DMS153 treated with DMSO at 0.1 percent for 48 hours (cell line): ENCODE results near the gene SLC5A1.
A peak's percentile ranks its signal among the peaks of the same experiment; 100 is the strongest.

ENCODE experiments used
- DNase-seq: peaks from one replicate; lab custom pipeline; 2025; ENCODE audit not compliant: unreplicated experiment; lab: John Stamatoyannopoulos, UW

SLC5A1 gene

DNA sequence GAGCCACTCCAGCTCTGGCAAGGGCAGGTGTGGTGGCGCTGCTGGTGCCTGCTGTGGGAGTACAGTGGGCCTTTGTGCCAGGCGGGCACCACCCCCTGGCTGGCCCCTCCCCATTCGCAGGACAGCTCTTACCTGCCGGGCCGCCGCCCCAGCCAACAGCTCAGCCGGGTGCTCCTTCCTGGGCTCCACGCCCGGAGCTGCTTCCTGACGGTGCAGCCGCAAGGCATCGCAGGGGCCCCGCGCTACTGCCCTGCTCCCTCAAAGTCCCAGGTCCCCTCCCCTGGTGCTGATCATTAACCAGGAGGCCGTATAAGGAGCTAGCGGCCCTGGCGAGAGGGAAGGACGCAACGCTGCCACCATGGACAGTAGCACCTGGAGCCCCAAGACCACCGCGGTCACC is at the start of gene SLC5A1:
Gene SLC5A1, plus strand, starts transcription at position 338 of the 400 bp plus-strand sequence. Its CDS starts 21 bp downstream, at position 359.
- peak; percentile 63 for DNase-seq

DNA sequence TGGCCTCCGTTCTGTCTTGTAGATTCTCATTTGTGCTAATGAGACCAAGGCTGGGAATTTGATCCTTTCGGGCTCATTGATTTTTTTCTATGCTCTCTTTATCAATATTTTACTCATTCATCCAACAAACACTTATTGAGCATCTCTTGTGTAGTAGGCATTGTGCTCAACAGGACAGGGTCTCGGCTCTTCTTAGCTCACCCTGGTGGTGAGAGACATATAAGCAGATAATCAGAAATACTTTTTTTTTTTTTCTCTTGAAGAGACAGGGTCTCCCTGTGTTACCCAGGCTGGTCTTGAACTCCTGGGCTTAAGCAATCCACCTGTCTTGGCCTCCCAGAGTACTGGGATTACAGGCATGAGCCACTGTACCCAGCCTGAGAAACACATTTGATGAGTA is 48.0 kb upstream of the SLC5A1 start:
- no peak for DNase-seq

DNA sequence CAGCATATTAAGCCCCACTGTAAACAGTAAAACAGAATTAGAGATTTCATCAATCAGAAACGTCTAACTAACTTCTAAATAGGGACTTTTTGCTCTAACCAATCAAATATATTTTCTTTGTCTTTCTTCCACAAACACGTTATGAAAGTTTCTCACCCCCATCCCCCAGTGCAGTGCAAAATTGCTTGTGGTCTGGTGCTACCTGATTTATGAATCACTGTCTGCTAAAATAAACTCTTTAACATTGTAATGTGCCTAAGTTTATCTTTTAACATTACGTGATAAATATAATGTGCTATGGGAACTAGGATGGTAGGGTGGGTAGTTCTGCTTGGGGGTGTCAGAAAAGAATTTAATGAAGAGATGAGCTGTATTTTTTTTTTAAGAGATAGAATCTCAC is 47.3 kb upstream of the SLC5A1 start:
- DNase-seq, result no peak

DNA sequence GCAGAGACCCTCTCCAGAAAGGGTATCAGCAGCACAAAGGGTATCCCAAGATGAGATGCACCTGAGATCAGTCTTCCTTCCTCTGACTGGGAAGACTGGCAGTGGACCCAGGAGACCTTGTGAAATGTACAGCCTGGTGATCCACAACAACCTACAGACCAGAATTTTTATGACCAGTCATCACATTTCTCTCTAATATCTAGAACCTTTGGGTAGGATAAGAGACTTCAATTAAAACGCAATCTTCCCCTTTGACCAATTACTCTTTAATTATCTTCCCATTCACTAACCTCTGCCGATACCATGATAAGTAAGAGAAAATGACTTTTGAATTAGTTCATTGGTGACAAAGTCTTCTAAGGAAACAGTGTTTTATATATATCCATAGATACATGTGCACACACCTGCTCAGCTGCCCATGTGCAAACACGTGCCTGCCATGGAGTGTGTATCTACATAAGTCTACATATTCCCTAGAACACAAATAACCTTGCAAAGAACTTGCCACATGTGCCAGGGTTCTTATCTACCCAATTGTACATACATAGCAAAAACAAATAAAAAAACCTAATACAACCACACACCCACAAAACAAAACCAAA is 44.2 kb upstream of the SLC5A1 start:
- DNase-seq, result no peak

DNA sequence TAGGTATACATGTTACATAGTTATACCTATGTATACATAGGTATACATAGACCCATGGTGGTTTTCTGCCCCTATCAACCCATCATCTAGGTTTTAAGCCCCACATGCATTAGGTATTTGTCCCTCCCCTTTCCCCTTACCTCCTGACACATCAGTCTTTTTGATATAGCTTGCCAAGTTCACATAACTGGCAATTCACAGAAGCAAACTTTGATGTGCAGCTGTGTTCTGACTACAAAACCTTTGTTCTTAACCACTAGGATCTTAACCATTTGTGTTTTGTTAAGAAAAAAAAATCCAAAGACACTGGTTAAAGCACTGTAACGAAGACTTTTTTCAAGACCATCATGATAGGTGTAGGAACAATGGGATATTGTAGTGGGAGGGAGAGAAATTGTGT is 42.9 kb upstream of the SLC5A1 start:
- DNase-seq, result no peak

DNA sequence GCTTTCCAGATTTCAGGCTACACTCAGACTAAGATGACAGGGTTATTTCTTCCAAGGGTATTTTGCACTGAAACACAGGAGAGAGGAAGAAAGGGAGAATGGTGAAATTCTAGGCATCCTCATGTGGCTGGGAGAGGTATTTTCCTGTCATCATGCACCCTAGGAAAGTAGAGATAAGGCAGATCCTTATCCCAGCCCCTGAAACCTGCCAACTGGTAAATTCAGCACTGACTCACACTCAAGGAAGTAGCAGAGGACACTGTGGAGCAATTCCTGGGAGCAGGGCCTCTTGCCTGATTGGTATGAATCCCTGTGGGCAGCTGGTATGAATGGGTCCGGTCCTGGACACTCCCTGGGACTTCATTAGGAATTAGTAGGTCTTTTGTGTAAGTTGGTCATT is 37.6 kb upstream of the SLC5A1 start:
- DNase-seq, result no peak

DNA sequence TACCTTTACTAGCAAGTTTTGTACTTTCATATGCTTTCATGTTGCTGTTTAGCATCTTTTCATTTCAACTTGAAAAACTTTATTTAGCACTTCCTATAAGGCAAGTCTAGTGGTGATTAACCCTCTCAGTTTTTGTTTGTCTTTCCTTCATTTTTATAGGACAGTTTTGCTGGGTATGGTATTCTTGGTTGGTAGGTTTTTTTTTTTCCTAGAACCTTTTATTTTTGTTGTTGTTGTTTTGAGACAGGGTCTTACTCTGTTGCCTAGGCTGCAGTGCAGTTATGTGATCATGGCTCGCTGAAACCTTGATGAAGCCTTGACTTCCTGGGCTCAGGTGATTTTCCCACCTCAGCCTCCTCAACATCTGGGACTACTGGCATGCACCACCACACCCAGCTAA is 29.9 kb upstream of the SLC5A1 start:
- DNase-seq, result no peak

DNA sequence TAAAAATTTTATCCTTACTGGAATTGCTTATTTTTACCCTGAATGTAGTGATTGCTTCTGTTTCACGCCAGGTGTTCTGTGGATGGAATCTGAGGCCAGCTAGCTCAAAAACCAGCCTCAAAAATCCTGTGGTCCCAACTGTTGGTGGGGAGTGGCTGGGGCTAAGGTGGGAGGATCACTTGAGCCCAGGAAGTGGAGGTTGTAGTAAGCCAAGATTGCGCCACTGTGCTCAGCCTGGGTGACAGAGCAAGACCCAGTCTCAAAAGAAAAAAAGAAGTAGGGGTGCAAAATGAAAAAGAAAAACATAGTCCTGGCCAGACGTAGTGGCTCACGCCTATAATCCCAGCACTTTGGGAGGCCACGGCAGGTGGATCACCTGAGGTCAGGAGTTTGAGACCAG is 27.0 kb upstream of the SLC5A1 start:
- DNase-seq, result no peak

DNA sequence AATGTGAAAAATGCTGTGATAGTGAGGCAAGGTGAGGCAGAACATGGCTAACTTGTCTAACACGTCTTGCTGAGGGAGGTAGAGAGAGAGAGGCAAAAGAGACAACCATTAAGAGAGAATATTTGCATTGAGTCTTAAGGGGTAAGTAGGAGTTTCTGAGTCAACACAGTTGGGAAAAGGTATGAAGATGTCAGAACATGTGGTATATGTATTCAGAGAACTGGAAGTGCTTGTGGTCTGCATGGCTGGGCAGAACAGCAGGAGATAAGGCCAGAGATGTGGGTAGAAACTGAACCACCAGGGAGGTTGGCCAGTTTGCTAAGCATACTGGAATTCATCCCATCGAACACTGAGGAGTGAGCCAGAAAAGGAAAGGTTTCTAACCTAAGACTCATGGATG is 25.0 kb upstream of the SLC5A1 start:
- DNase-seq, result no peak

DNA sequence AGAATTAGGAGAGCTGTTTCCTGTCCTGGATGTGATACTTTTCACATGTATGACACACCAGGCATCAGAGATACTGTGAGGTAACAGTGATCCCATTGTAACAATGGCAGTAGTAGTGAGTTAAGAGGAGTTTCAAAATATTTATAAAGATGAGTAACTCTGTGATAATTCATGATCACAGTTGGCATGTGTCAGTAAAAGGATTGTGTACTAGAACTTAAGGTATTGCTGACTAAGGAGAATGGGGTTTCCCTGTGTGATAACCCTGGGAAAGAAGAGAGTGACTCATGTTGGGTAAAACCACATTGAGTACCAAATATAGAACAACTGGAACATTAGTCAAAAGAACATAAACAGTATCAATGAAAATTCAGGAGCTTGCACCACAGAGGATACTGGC is 22.9 kb upstream of the SLC5A1 start:
- no peak for DNase-seq

DNA sequence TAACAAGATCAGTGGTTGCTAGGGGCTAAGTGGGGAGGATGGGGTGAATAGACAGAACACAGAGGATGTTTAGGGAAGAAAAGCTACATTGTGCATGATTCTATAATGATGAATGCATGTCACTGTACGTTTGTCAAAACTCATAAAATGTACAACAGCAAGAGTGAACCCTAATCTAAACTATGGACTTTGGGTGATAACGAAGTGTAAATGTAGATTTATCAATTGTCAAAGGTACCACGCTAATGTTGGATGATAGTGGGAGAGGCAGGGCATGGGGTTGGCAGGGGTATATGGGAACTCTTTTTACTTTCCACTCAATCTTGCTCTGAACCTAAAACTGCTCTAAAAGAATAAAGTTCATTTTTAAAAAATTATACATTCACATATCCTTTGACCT is 21.3 kb upstream of the SLC5A1 start:
- DNase-seq, result no peak

DNA sequence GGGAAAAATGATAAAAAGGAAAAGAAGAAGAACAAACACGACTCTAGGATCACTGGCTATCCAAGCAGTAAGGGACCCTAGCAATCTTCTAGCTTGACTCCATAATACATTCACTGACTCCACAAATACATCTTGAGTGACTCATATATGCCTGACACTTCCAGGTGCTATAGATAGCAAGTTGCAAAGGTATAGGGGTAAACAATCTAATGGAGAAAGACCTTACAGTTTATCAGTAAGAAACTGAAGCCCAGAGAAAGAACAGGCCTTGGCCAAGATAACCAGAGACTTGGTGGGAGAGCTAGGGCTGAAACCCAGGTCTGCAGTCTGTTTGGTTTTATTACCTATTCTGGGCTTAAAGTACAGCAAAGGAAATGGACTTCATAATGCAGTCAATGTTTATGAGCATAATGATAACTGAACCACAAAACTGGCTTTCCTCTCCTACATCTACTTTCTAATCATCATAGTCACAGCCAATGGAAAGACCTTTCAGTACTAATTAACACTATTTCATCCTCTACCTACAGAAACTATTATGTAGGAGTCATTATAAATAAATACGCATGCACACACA is 19.7 kb upstream of the SLC5A1 start:
- DNase-seq, result no peak

DNA sequence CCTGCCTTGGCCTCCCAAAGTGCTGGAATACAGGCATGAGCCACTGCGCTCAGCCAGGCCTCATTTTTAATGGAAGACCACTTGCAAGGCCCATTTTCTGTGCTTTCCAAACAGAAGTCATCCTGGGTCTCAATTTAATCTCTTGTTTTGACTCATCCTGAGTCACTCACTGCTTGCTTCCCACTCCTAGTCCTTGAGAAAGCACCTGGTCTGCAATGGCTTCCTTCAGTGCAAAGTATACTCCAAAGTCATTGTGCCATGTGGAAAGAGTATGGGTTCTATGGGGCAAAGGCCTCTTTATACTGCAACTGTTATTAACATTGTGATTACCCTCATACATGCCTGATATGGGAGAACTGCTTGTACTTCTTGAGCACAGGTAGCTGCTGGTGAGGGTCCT is 18.3 kb upstream of the SLC5A1 start:
- no peak for DNase-seq

DNA sequence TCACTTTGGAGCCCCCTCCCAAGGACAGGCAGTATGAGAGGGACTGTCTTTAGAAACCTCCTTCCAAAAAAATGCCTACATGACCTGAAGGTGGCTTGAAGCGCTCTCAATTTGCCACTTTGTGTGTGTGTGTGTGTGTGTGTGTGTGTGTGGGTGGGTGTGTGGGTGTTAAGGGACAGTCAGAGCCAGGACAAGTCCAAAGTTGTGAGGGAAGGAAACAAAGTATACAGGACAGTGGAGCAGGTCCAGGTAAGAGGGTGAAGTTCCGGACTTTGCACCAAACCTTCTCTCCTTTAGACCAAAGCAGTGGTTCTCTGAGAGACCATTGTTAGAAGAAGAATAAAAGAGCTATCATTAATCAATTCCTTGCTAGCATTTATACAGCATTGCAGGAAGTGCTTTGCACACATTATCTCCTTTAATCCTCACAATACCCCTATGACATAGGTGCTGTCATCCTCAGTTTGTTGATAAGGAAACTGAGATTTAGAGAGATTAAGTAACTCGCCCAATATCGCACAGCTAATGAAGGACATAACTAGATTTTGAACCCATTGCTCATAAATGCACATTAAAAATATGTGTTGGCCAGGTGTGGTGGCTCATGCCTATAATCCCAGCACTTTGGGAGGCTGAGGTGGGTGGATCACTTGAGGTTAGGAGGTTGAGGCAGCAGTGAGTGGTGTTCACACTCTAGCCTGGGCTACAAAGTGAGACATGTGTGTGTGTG is 12.4 kb upstream of the SLC5A1 start:
- DNase-seq, result no peak

DNA sequence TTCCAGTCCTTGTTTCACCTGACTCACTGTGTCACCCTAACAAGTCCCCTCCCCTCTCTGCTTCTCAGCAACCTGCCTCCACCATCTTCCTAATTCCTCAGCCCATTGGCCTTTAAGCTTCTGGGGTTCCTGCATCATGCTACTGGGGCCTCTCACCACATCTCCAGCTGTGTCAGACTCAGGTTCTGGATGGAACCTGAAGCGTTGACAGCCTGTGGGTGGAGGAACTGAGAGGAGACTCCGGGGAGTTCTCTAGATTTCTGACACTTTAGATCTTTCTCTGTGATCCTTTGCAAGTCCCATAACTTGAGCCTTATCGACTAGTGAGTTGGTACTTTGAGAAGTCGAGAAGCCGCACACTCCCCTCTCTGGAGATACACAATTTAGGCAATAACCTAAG is 11.6 kb upstream of the SLC5A1 start:
- no peak for DNase-seq

DNA sequence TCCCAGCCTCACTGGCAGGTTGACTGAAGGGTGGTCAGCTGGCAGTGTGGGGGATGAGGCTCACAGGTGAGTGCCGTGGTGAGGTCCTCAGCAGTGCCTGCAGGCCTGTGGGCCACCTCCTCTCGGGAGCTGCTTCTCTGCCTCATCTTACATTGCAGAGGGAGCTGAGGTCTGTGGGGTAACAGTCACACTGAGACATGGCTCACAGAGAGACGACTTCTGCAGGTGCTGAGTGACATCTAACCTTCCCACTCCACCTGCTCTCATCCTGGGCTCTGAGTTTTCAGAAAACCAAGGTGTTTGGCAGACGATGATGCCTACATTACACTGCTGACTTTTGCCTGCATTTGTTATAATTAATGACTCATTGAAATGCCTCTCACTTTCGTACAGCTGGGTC is 8.8 kb upstream of the SLC5A1 start:
- DNase-seq, result no peak

DNA sequence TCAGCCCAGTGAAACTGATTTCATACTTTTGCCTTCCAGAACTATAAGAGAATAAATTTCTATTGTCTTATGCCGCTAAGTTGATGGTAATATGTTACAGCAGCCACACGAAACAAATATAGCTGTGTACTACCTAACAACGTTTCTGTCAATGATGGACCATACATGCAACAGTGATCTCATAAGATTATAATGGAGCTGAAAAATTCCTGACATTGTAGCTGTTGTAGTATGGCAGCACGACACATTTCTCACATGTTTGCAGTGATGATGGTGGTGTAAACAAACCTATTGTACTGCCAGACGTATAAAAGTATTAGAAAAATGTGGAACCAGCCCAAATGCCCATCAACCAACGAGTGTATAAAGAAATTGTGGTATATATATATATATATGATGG is 5.8 kb upstream of the SLC5A1 start:
- DNase-seq, result no peak

DNA sequence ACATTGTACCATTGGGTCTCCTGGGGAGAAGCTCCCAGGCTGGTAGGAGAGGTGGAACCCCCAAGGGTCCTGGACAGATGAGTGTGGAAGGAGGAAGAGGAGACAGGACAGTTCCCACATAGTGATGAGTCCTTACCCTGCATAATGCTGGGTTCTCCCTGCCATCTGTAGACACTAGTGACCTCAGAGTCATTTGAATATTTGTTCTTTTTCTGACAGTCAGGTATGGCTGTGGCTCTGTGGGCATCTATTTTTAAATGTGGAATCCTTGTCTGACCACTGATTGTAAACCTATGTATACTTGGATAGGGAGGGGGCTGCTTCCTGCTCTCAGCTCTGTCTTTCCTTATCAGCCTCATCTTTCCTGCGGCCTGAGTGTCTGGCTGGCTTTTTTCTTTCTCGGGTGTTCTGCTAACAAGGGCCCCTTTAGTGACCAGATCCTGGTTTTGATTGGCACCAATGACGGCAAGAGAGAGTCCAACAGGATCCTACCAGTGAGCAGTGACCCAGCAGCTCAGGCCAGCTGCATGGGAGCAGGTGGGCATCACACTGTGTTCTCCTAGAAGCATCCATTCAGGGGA is 2.6 kb upstream of the SLC5A1 start:
- DNase-seq, result no peak

DNA sequence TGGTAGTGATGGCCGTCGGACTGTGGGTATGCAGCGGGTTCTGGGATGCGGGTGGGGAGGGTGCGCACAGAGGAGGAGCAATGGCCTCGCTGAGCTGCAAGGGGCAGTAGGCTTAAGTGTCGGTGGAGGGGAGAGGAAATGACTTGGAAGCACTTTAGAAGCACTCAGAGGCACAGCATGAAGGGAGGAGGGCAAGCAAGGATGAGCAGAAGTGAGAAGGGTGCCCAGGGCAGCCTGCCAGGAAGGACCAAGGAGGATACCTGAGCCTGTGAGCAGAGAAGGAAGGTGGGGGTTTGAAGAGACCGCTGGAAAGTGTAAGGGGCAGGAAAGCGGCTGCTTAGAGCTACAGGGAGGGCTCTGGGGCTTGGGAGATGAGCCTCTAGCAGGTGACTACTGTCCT is 330 bp downstream of the SLC5A1 start:
- DNase-seq, result no peak

DNA sequence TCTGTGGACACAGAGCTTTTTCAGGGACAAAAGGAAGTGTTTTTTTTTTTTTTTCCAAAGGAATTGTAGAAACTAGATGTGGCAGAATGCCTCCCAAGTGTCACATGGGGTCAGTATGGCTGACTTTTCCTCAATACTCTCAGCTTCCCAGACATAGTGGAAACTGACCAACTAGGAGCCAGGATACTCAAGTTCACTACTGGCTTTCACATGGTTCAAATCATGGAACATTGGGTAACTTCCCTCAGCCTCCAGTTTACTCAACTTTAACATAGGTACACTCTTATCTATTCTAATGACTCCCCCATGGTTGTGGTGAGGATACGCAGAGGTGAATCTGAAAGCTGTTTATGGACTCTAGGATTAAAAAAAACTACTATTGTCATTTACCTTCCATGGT is 1.4 kb downstream of the SLC5A1 start:
- DNase-seq, result no peak

DNA sequence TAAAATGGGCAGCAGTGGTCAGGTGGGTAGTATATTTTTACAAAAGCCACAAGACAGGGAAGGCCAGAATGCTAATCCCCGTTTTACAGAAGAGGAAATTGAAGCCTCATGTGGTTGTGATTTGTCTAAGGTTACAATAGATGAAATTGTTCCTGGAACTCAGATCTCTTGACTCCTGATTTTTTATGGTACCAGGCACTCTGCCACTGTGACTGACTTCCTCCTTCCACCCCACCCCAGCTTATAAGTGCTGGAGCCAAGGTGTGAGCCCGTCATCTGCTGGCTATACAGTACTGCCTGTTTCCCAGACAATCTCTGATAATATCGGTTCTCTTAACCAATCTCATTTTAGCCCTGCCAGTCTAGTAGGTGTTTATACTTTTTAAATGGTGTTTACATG is 1.9 kb downstream of the SLC5A1 start:
- DNase-seq, result peak; percentile 77

DNA sequence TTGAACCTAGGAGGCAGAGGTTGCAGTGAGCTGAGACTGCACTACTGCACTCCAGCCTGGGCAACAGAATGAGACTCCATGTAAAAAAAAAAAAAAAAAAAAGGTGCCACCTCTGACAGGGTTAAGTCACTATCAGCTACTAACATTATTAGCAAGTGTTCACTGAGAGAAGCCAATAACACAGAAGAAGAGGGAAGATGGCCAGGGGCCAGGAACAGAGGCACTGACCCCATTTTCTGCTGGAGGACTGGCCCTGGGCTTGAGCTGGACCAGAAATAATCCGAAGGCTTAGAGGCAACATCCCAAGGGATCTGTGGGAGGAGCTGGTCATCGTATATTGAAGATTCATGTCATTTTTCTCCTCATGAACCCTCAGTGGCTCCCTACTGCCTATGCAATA is 5.0 kb downstream of the SLC5A1 start:
- no peak for DNase-seq
